ENCODE data around the gene ZC3H11A. TPM values are rescaled to one million over a fixed set of nuclear protein-coding genes. Genes with fewer than 3 reads are reported as not detected.

Gene ZC3H11A
- total RNA-seq, 1 experiment from 2014 or later = 95.9 TPM

GRCh38 chr1:203842559-203842876, 47.1 kb downstream of the ZC3H11A start:
- no peak overlapping the region for H3K14ac ChIP-seq (ENCODE audit: insufficient read depth, low read length)
- H3T11ph ChIP-seq (ENCODE audit: low read length) = no peak overlapping the region
- Mint-ChIP-seq H3K4me3 (no peak overlapping the region), H3K36me3 (ENCODE audit: insufficient read depth in 1 of 3, low read depth in 3 of 3) (peaks cover 61 to 92% (median 86%) of the 10 kb centered on the region in 3 experiments), H3K9me3 (peaks cover 21% of the 10 kb centered on the region in 2 experiments), H3K27me3 (ENCODE audit: low read depth) (no peaks in the 10 kb centered on the region), H3K4me1 (peaks cover 4 to 8% of the 10 kb centered on the region in 2 experiments), H3K27ac (no peak overlapping the region)
- no peaks in the 10 kb centered on the region for H3K23me2 ChIP-seq (ENCODE audit: insufficient read length, low read depth, low read length, poor library complexity, severe bottlenecking)
- no peak for DNase-seq
- H4K20me1 ChIP-seq (ENCODE audit: control insufficient read depth, insufficient read depth, insufficient read length) = no peaks in the 10 kb centered on the region
- no peak overlapping the region for H3K18ac ChIP-seq (ENCODE audit: insufficient read length, low read depth, low read length)
- no peak overlapping the region for H2BK15ac ChIP-seq (ENCODE audit: low read depth, low read length)
- H3K79me1 ChIP-seq (ENCODE audit: insufficient read depth, low read depth, low read length, poor library complexity, severe bottlenecking) = no peaks in the 10 kb centered on the region
- H2AFZ ChIP-seq (ENCODE audit: low read length) = no peak overlapping the region
- TF ChIP-seq CTCF (conservative IDR thresholded peaks at IDR 0.05) = no peak
- H4K91ac ChIP-seq (ENCODE audit: insufficient read length, low read depth, low read length) = no peak overlapping the region
- no peak overlapping the region for H3K4ac ChIP-seq (ENCODE audit: low read depth, low read length)
- no peak overlapping the region for H3K56ac ChIP-seq (ENCODE audit: insufficient read length, low read depth, low read length)
- H3K27ac ChIP-seq (ENCODE audit: insufficient read length, low read depth, low read length) = no peak overlapping the region
- no peak overlapping the region for H4K8ac ChIP-seq (replicated peaks; ENCODE audit: insufficient read length, low read depth, low read length)
- no peak overlapping the region for H2BK120ac ChIP-seq (ENCODE audit: low read depth, low read length, poor library complexity, severe bottlenecking)
- H3K27me3 ChIP-seq (ENCODE audit: insufficient read depth, low read length) = no peaks in the 10 kb centered on the region
- H3K4me2 ChIP-seq (ENCODE audit: insufficient read depth, insufficient read length, low read length) = no peak overlapping the region
- H3K9ac ChIP-seq (ENCODE audit: extremely low read depth, insufficient read length, low read length) = no peak overlapping the region
- WGBS (ENCODE audit: extremely low coverage, insufficient read length, low lambda C conversion rate) = no CpG with 5 or more reads among the region's 2 CpGs
- no peak overlapping the region for H3K23ac ChIP-seq (ENCODE audit: insufficient read length, low read depth, low read length)
- H2BK20ac ChIP-seq (ENCODE audit: low read depth, low read length, poor library complexity, severe bottlenecking) = no peak overlapping the region
- H4K5ac ChIP-seq (ENCODE audit: insufficient read length, low read depth, low read length) = no peak overlapping the region
- H2AK5ac ChIP-seq (ENCODE audit: insufficient read length, low read length) = no peak overlapping the region
- H2BK12ac ChIP-seq (ENCODE audit: insufficient read length, low read depth, low read length) = no peak overlapping the region
- no peaks in the 10 kb centered on the region for H3K4me1 ChIP-seq (ENCODE audit: insufficient read depth, low read length)
- H3K9me3 ChIP-seq (ENCODE audit: control insufficient read depth, low read depth, low read length) = no peaks in the 10 kb centered on the region
- no peaks in the 10 kb centered on the region for H3K79me2 ChIP-seq (ENCODE audit: insufficient read depth, low read length)
- H2BK5ac ChIP-seq (ENCODE audit: insufficient read length, low read length) = no peak overlapping the region

Data from H9 (cell line).